ENCODE measurements around the gene FES. TPM values are rescaled to one million over a fixed set of nuclear protein-coding genes. Genes with fewer than 3 reads are reported as not detected.
A peak's percentile ranks its signal among the peaks of the same experiment; 100 is the strongest.

Gene FES
- total and polyA plus RNA-seq, 10 of the 15 experiments (the other 5 are each of a cell fraction or from before 2014, with no cell fraction given): 0.07 to 23.9 (median 9.9) TPM

- TF ChIP-seq ZBTB40 (IDR thresholded peaks at IDR 0.05; ENCODE audit: borderline replicate concordance) (peak; percentile 18; the same call in 1 of the 2 replicates), USF1 (IDR thresholded peaks at IDR 0.05; ENCODE audit: borderline replicate concordance, extremely low read length, insufficient read depth, low read depth, low read length) (no peak), RAD21 (IDR thresholded peaks at IDR 0.05; ENCODE audit: insufficient read depth, low read depth, low read length) (0 out of 2 replicates have a peak, but pooled peaks have one; percentile 21), MEF2A (IDR thresholded peaks at IDR 0.05; ENCODE audit: insufficient read depth, low read depth, low read length) (peak; percentile 67), SRF (IDR thresholded peaks at IDR 0.05; ENCODE audit: low read depth in 2 of 2, low read length in 2 of 2) (0 out of 4 replicates have a peak, but pooled peaks of 1 of the 2 experiments have one; percentile 24), CBX5 (IDR thresholded peaks at IDR 0.05; ENCODE audit: low read depth) (no peak), HDGF (IDR thresholded peaks at IDR 0.05) (peak; percentile 79; the same call in 1 of the 2 replicates), EZH2 (IDR thresholded peaks at IDR 0.05; ENCODE audit: borderline replicate concordance, control insufficient read depth, low read depth, low read length) (no peak), CEBPZ (IDR thresholded peaks at IDR 0.05; ENCODE audit: low read depth, low read length) (no peak), RELA (IDR thresholded peaks at IDR 0.05; ENCODE audit: borderline replicate concordance, partially characterized antibody) (peak; percentile 38), NR2C1 (IDR thresholded peaks at IDR 0.05) (no peak), IRF3 (IDR thresholded peaks at IDR 0.05) (no peak), EGR1 (IDR thresholded peaks at IDR 0.05; ENCODE audit: borderline replicate concordance in 1 of 2, low read depth in 2 of 2, low read length in 2 of 2) (peak in 1 of 2 experiments; percentile 72; a peak in 2 of 3 replicates), CHD4 (IDR thresholded peaks at IDR 0.05) (no peak), SMAD5 (IDR thresholded peaks at IDR 0.05; ENCODE audit: low read depth) (peak; percentile 41), TCF12 (IDR thresholded peaks at IDR 0.05; ENCODE audit: low read depth, low read length) (peak; percentile 90; the same call in 1 of the 2 replicates), ATF3 (IDR thresholded peaks at IDR 0.05; ENCODE audit: borderline replicate concordance, extremely low read depth, low read depth, low read length) (0 out of 2 replicates have a peak, but pooled peaks have one; percentile 4), TARDBP (IDR thresholded peaks at IDR 0.05; ENCODE audit: borderline replicate concordance) (peak; percentile 64; the same call in 1 of the 2 replicates)
Observed at GRCh38 chr15:90931828-90932659, 47.7 kb downstream of the FES start, which contains the start of gene HDDC3 (continued).

Data from GM12878 (cell line).